Smooth muscle cell (in vitro differentiated cells): Measurements from ENCODE around the gene NFATC2. TPM values are rescaled to one million over a fixed set of nuclear protein-coding genes. Genes with fewer than 3 reads are reported as not detected.

Source experiments
- DNase-seq: peaks from one replicate; lab custom pipeline; 2025; ENCODE audit not compliant: unreplicated experiment; lab: John Stamatoyannopoulos, UW
- H2AFZ ChIP-seq: fragments of 200-600 bp; sonication (generic); 2 replicates; pipeline ENCODE4 v1.6.0; 2016; ENCODE audit warnings: antibody characterized with exemption, low read depth, mild to moderate bottlenecking
- H3F3A ChIP-seq: fragments of 200-600 bp; sonication (generic); 2 replicates; pipeline ENCODE4 v1.6.0; 2017; ENCODE audit warnings: antibody characterized with exemption, low read depth
- H3K27ac ChIP-seq: fragments of 200-600 bp; sonication (generic); 2 replicates; pipeline ENCODE4 v1.5.1; 2016; ENCODE audit warnings: low read depth, mild to moderate bottlenecking
- H3K27me3 ChIP-seq: fragments of 200-600 bp; sonication (generic); 2 replicates; pipeline ENCODE4 v1.6.1; 2016; ENCODE audit warnings: low read depth, mild to moderate bottlenecking
- H3K36me3 ChIP-seq: fragments of 200-600 bp; sonication (generic); 2 replicates; pipeline ENCODE4 v1.5.1; 2016; ENCODE audit warnings: low read depth
- H3K4me1 ChIP-seq: fragments of 200-600 bp; sonication (generic); 2 replicates; pipeline ENCODE4 v1.5.1; 2016; ENCODE audit warnings: low read depth
- H3K4me2 ChIP-seq: fragments of 200-600 bp; sonication (generic); 2 replicates; pipeline ENCODE4 v1.6.0; 2016; ENCODE audit warnings: mild to moderate bottlenecking
- H3K4me3 ChIP-seq: fragments of 200-600 bp; sonication (generic); 2 replicates; pipeline ENCODE4 v1.5.1; 2016; ENCODE audit warnings: mild to moderate bottlenecking
- H3K79me2 ChIP-seq: fragments of 200-600 bp; sonication (generic); 2 replicates; pipeline ENCODE4 v1.6.0; 2016; ENCODE audit warnings: low read depth, mild to moderate bottlenecking
- H3K9ac ChIP-seq: fragments of 200-600 bp; sonication (generic); 2 replicates; pipeline ENCODE4 v1.6.0; 2016; ENCODE audit warnings: low read depth
- H3K9me3 ChIP-seq: fragments of 200-600 bp; sonication (generic); replicated peaks from 2 replicates; pipeline ENCODE4 v1.5.1; 2016; ENCODE audit warnings: low read depth
- H4K20me1 ChIP-seq: fragments of 200-600 bp; sonication (generic); 2 replicates; pipeline ENCODE4 v1.6.0; 2016; ENCODE audit warnings: low read depth
- CTCF ChIP-seq: fragments of 200-600 bp; sonication (generic); IDR thresholded peaks from 2 replicates; pipeline ENCODE4 v1.5.1; 2017; ENCODE audit warnings: borderline replicate concordance, mild to moderate bottlenecking, antibody characterized with exemption; ENCODE audit not compliant: insufficient read depth, poor library complexity, severe bottlenecking
- WGBS: methylation state at CpG from one replicate; pipeline ENCODE4 v1.1.7; 2016; ENCODE audit warnings: low lambda C conversion rate; 5-methylcytosine and 5-hydroxymethylcytosine counted together
- polyA plus RNA-seq: library from polyadenylated mRNA; unstranded; fragments of >200 nt; fragmentation: Nextera tagmentation; extraction: Ambion mirVana; gene quantifications from 2 replicates; pipeline ENCODE4 v1.2.1, GENCODE V29; 2016
- total RNA-seq: library from RNA; depleted of rRNA; stranded (reverse); fragments of >200 nt; gene quantifications from 2 replicates; pipeline ENCODE4 v1.2.3, GENCODE V29; 2014

The NFATC2 gene
- total and polyA plus RNA-seq, 2 experiments from 2014 or later: 5.8 to 8.4 TPM

- no peaks in the 10 kb centered on the region for H3K9me3 ChIP-seq
- DNase-seq: no peak
- no peaks in the 10 kb centered on the region for H4K20me1 ChIP-seq
- H3K4me2 ChIP-seq: no peak overlapping the region
- no peak overlapping the region for H3K27ac ChIP-seq
- WGBS: 30% methylated on average over 6 of the region's 6 CpGs
- no peaks in the 10 kb centered on the region for H3F3A ChIP-seq
- no peaks in the 10 kb centered on the region for H3K27me3 ChIP-seq
- TF ChIP-seq CTCF: no peak
- no peak overlapping the region for H2AFZ ChIP-seq
- H3K4me1 ChIP-seq: peaks cover 7% of the 10 kb centered on the region
- H3K9ac ChIP-seq: no peak overlapping the region
- no peaks in the 10 kb centered on the region for H3K79me2 ChIP-seq
- no peaks in the 10 kb centered on the region for H3K36me3 ChIP-seq
- no peak overlapping the region for H3K4me3 ChIP-seq
These were observed 148.9 kb downstream of the NFATC2 start for GRCh38 chr20:51393571-51393970.

- no peak for TF ChIP-seq CTCF
- no peak for DNase-seq
- H3K27ac ChIP-seq: no peak overlapping the region
- peaks cover 13% of the 10 kb centered on the region for H3K4me1 ChIP-seq
- no peaks in the 10 kb centered on the region for H3K79me2 ChIP-seq
- H3K4me3 ChIP-seq: no peak overlapping the region
- no peaks in the 10 kb centered on the region for H3K27me3 ChIP-seq
- H4K20me1 ChIP-seq: no peaks in the 10 kb centered on the region
- WGBS: 89% methylated on average over 7 of the region's 7 CpGs
- H3K9ac ChIP-seq: no peak overlapping the region
- no peaks in the 10 kb centered on the region for H3F3A ChIP-seq
- no peaks in the 10 kb centered on the region for H3K9me3 ChIP-seq
- H3K36me3 ChIP-seq: no peaks in the 10 kb centered on the region
- H3K4me2 ChIP-seq: no peak overlapping the region
- no peak overlapping the region for H2AFZ ChIP-seq
These were observed 149.8 kb downstream of the NFATC2 start for GRCh38 chr20:51392614-51393186.

- Histone ChIP-seq H3K4me1 (peaks cover 17% of the 10 kb centered on the region), H3K27me3 (no peaks in the 10 kb centered on the region), H3K27ac (no peak overlapping the region), H2AFZ (no peak overlapping the region), H3K4me3 (no peak overlapping the region), H3K79me2 (no peaks in the 10 kb centered on the region), H3K4me2 (no peak overlapping the region), H3K9ac (no peak overlapping the region), H4K20me1 (no peaks in the 10 kb centered on the region), H3K9me3 (no peaks in the 10 kb centered on the region), H3K36me3 (no peaks in the 10 kb centered on the region), H3F3A (no peaks in the 10 kb centered on the region)
- DNase-seq: no peak
- no peak for TF ChIP-seq CTCF
- 96% methylated on average over 1 of the region's 1 CpG for WGBS
These were observed 150.6 kb downstream of the NFATC2 start for GRCh38 chr20:51391926-51392325.
